GM10248 (cell line): Measurements from ENCODE around the gene POLR2B.

Source experiments
- CTCF ChIA-PET: fragments of 300-600 bp; sonication (Branson Sonifier 250); formaldehyde crosslinking; extraction: SDS; loops from one replicate; lab custom pipeline; 2021; ENCODE audit warnings: antibody characterized with exemption; lab: Yijun Ruan, JAX
- POLR2A ChIA-PET: fragments of 350-650 bp; sonication (Branson Sonifier 250); formaldehyde crosslinking; extraction: SDS; loops from one replicate; lab custom pipeline; 2020; ENCODE audit warnings: antibody characterized with exemption; lab: Yijun Ruan, JAX
- DNase-seq: peaks from one replicate; pipeline ENCODE4 v3.0.0; 2012; ENCODE audit errors: extremely low spot score
- CTCF ChIP-seq: IDR thresholded peaks from 2 replicates; pipeline ENCODE4 v1.5.1; 2012; ENCODE audit warnings: mild to moderate bottlenecking, low read depth; ENCODE audit errors: extremely low read depth, missing control alignments, control extremely low read depth

The POLR2B gene

GRCh38 chr4:56979421-56980072, 851 bp downstream of the POLR2B start:
- POLR2A ChIA-PET: interaction anchor here (0.6 to 1.2 kb wide), 4 partner anchors 11 to 542 kb away, joined by 3 to 6 read pairs (median 4); no protein-coding TSS in a partner anchor
- no peak for DNase-seq
- no peak for TF ChIP-seq CTCF
- CTCF ChIA-PET: interaction anchor here (0.6 to 4.4 kb wide), 9 partner anchors 8 to 52 kb away, joined by 3 to 18 read pairs (median 4); no protein-coding TSS in a partner anchor

DNA sequence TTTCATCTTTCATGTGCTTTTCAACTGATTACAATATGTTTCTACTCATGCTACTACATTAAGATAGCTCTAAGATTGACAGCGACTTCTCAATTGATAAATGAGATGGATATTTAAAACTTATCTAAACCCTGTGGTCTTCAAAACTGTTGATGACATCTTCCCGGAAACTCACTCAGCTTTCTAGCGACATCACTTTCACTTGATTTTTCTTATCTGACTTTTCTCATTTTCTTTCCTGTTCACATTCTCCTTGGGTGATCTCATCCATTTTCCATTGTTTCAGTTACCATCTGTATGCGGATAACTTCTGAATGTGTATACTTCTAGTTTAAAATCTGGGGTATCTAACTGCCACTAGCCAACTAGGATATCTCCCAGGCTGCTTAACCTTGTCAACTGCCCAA, 3.1 kb downstream of the POLR2B start:
- TF ChIP-seq CTCF: no peak
- CTCF ChIA-PET: interaction anchor here (0.9 kb wide), 1 partner anchor 26 kb away, joined by 3 read pairs; no protein-coding TSS in a partner anchor
- POLR2A ChIA-PET: no interaction called here
- no peak for DNase-seq

GRCh38 chr4:56986192-56986591, 7.5 kb downstream of the POLR2B start:
- DNase-seq: no peak
- CTCF ChIA-PET: interaction anchor here (1.2 to 2.0 kb wide), 2 partner anchors 10 to 11 kb away, joined by 3 to 5 read pairs; no protein-coding TSS in a partner anchor
- POLR2A ChIA-PET: no interaction called here
- TF ChIP-seq CTCF: no peak

- ChIA-PET POLR2A (interaction anchor here (1.7 kb wide), 1 partner anchor 9 kb away, joined by 12 read pairs; the partner anchor contains the start of genes NOA1 and POLR2B), CTCF (interaction anchor here (1.2 to 3.4 kb wide), 4 partner anchors 9 to 21 kb away, joined by 3 to 12 read pairs (median 5); no protein-coding TSS in a partner anchor)
- no peak for TF ChIP-seq CTCF
- no peak for DNase-seq
These were observed 8.3 kb downstream of the POLR2B start for GRCh38 chr4:56986952-56987351.

DNA sequence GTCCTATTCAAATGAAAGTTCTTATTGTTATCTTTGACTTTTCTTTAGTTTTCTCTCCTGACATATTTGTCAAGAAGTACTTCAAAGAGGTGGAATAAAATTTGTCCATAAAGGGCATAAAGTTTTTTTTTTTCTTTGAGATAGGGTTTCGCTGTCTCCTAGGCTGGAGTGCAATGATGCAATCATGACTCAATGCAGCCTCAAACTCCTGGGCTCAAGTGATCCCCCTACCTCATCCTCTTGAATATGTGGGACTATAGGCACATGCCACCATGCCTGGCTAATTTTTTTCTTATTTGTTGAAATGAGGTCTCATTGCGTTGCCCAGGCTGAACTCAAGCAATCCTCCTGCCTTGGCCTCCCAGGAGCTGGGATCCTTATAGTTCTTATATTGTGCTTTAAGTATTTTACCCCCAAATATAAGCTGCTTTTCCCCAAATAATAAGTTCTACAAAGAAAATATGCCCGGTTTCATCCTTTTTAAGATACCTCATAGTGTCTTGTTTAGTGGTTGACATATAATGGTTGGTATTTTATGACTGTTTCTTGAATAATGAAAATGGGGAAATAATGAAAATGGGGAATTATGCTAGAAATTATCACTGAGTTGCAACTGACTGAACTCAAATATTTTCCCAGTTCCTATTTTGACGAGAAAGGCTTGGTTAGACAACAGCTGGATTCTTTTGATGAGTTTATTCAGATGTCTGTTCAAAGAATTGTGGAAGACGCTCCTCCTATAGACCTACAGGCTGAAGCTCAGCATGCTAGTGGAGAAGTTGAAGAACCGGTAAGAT, 11.6 kb downstream of the POLR2B start:
- DNase-seq: no peak
- POLR2A ChIA-PET: interaction anchor here (0.6 to 1.3 kb wide), 3 partner anchors 11 to 1576 kb away, joined by 4 to 6 read pairs (median 6); partner anchors contain the start of genes NOA1 and POLR2B
- CTCF ChIA-PET: interaction anchor here (1.0 to 3.4 kb wide), 5 partner anchors 9 to 18 kb away, joined by 4 to 12 read pairs (median 9); partner anchors contain the start of genes NOA1 and POLR2B
- TF ChIP-seq CTCF: no peak

GRCh38 chr4:56995525-56995924, 16.8 kb downstream of the POLR2B start:
- ChIA-PET POLR2A (no interaction called here), CTCF (interaction anchor here (1.1 to 1.7 kb wide), 3 partner anchors 9 to 16 kb away, joined by 5 to 6 read pairs (median 5); no protein-coding TSS in a partner anchor)
- TF ChIP-seq CTCF: no peak
- no peak for DNase-seq
